Measurements from ENCODE around the gene CLIP3.

DNA sequence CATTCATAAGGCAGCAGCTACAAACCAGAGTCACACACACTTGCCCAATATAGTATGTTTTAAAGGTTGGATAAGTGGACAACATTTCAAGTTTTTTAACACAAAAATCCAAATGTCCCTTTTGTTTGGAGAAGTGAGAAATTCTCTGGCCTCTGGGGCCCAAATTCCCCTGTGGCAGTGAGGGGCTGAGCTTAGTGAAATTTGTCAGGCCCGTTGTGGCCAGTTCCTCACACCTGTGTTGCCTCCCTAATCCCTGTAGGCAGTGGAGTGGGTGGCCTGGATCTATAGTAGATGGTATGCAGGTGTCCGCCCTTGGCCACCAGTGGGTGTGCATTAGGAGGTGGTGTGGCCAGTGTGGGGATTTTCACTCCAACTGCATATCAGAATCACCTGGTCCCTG, 28.7 kb upstream of the CLIP3 start:
- TF ChIP-seq MAFG (tag; conservative IDR thresholded peaks at IDR 0.05) (no peak), CCAR2 (IDR thresholded peaks at IDR 0.05; ENCODE audit: low read depth, low read length) (no peak), EP300 (IDR thresholded peaks at IDR 0.05; ENCODE audit: low read length) (no peak), ZNF274 (IDR thresholded peaks at IDR 0.05; ENCODE audit: borderline replicate concordance, low read depth, low read length) (no peak), ZNF586 (CRISPR knock-in tag; conservative IDR thresholded peaks at IDR 0.05) (no peak)
- TF ChIP-seq, protein P1, sequence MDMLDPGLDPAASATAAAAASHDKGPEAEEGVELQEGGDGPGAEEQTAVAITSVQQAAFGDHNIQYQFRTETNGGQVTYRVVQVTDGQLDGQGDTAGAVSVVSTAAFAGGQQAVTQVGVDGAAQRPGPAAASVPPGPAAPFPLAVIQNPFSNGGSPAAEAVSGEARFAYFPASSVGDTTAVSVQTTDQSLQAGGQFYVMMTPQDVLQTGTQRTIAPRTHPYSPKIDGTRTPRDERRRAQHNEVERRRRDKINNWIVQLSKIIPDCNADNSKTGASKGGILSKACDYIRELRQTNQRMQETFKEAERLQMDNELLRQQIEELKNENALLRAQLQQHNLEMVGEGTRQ (CRISPR knock-in tag; IDR thresholded peaks at IDR 0.05), result no peak
- TF ChIP-seq, protein P2, sequence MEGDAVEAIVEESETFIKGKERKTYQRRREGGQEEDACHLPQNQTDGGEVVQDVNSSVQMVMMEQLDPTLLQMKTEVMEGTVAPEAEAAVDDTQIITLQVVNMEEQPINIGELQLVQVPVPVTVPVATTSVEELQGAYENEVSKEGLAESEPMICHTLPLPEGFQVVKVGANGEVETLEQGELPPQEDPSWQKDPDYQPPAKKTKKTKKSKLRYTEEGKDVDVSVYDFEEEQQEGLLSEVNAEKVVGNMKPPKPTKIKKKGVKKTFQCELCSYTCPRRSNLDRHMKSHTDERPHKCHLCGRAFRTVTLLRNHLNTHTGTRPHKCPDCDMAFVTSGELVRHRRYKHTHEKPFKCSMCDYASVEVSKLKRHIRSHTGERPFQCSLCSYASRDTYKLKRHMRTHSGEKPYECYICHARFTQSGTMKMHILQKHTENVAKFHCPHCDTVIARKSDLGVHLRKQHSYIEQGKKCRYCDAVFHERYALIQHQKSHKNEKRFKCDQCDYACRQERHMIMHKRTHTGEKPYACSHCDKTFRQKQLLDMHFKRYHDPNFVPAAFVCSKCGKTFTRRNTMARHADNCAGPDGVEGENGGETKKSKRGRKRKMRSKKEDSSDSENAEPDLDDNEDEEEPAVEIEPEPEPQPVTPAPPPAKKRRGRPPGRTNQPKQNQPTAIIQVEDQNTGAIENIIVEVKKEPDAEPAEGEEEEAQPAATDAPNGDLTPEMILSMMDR (IDR thresholded peaks at IDR 0.05 in 2 of 3, conservative IDR thresholded peaks at IDR 0.05 in 1 of 3; ENCODE audit: insufficient read depth in 2 of 3, low read depth in 1 of 3, low read length in 3 of 3), result no peak

All from K562 (cell line).